ENCODE results near the gene SPEF2.

- TF ChIP-seq EZH2 (IDR thresholded peaks at IDR 0.05; ENCODE audit: low read depth) (no peak), CTCF (conservative IDR thresholded peaks at IDR 0.05) (no peak)
Observed at GRCh38 chr5:35745193-35745592, 127.5 kb downstream of the SPEF2 start.
